SK-N-MC (cell line): ENCODE measurements around the gene COL21A1.

Experiments
- EZH2 ChIP-seq: fragments of 200-600 bp; sonication (generic); IDR thresholded peaks from one replicate; pipeline ENCODE4 v1.6.1; 2017; ENCODE audit warnings: antibody characterized with exemption
- POLR2AphosphoS5 ChIP-seq: IDR thresholded peaks from 2 replicates; pipeline ENCODE4 v1.6.1; 2012; ENCODE audit warnings: mild to moderate bottlenecking, low read depth, low read length, borderline replicate concordance

GRCh38 chr6:56244089-56244488 lies 3.3 kb downstream of the COL21A1 start:
- TF ChIP-seq EZH2 = no peak
- no peak for TF ChIP-seq POLR2AphosphoS5
